PFSK-1 (cell line): Measurements from ENCODE around the gene MTSS2.

Experiments used
- POLR2AphosphoS5 ChIP-seq: IDR thresholded peaks from 2 replicates; pipeline ENCODE4 v1.6.1; 2012; ENCODE audit warnings: low read depth, mild to moderate bottlenecking, control low read depth, low read length, moderate library complexity
- SIN3A ChIP-seq: IDR thresholded peaks from 2 replicates; pipeline ENCODE4 v1.6.1; 2012; ENCODE audit warnings: mild to moderate bottlenecking, low read length, moderate library complexity, borderline replicate concordance; ENCODE audit not compliant: insufficient read depth
- TF ChIP-seq, protein P1 (sequence below), 2 experiments: IDR thresholded peaks; 2 replicates each; pipeline versions ENCODE4 v1.6.1 to v1.8.0; 2011 to 2012; ENCODE audit warnings: low read depth in 2 of 2, low read length in 2 of 2, control low read depth in 1 of 2, inconsistent platforms in 1 of 2, mild to moderate bottlenecking in 1 of 2, moderate library complexity in 1 of 2; ENCODE audit not compliant: insufficient read depth in 1 of 2

DNA sequence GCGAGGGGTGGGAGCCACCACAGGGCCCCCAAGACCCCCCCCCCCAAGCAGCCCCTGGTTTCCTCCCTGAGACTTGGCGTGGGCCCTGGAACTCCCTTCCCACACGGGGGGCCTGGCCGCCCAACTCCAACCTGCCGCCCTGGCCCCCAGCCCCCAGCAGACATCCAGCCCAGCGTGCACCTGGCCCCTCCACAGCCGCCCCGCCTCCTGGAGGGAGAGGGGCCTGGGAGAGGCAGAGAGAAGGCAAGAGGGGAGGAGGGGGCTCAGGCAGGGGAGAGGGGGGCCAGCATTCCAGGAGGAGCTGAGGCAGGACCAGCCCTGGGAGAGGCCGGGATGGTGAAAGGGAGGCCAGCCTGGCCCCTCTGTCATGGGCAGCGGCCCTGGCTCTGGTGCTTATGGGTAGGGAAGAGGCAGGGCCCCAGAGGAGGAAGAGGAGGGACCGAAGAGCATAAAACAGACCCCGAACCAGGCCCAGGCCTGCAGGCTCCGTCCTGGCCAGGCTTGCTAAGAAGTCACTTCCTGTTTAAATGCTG, 22.8 kb downstream of the MTSS2 start:
- TF ChIP-seq POLR2AphosphoS5 = no peak
- TF ChIP-seq, protein P1, sequence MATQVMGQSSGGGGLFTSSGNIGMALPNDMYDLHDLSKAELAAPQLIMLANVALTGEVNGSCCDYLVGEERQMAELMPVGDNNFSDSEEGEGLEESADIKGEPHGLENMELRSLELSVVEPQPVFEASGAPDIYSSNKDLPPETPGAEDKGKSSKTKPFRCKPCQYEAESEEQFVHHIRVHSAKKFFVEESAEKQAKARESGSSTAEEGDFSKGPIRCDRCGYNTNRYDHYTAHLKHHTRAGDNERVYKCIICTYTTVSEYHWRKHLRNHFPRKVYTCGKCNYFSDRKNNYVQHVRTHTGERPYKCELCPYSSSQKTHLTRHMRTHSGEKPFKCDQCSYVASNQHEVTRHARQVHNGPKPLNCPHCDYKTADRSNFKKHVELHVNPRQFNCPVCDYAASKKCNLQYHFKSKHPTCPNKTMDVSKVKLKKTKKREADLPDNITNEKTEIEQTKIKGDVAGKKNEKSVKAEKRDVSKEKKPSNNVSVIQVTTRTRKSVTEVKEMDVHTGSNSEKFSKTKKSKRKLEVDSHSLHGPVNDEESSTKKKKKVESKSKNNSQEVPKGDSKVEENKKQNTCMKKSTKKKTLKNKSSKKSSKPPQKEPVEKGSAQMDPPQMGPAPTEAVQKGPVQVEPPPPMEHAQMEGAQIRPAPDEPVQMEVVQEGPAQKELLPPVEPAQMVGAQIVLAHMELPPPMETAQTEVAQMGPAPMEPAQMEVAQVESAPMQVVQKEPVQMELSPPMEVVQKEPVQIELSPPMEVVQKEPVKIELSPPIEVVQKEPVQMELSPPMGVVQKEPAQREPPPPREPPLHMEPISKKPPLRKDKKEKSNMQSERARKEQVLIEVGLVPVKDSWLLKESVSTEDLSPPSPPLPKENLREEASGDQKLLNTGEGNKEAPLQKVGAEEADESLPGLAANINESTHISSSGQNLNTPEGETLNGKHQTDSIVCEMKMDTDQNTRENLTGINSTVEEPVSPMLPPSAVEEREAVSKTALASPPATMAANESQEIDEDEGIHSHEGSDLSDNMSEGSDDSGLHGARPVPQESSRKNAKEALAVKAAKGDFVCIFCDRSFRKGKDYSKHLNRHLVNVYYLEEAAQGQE (IDR thresholded peaks at IDR 0.05; ENCODE audit: insufficient read depth in 1 of 2, low read depth in 2 of 2, low read length in 2 of 2) = no peak
- no peak for TF ChIP-seq SIN3A
